ENCODE results near the gene TRO. TPM values are rescaled to one million over a fixed set of nuclear protein-coding genes. Genes with fewer than 3 reads are reported as not detected.

The TRO gene
- total and polyA plus RNA-seq, 2 of the 13 experiments (the other 11 are each of a cell fraction or from before 2014, with no cell fraction given), result 13.8 to 25.4 TPM

GRCh38 chrX:54930291-54931049, 9.8 kb downstream of the TRO start:
- Histone ChIP-seq H3K36me3 (replicated peaks in 1 of 2; ENCODE audit: control insufficient read depth in 1 of 2, insufficient read depth in 2 of 2, low read length in 2 of 2) (no peaks in the 10 kb centered on the region; a peak in 2 of 5 replicates), H4K20me1 (ENCODE audit: insufficient read depth, low read length) (no peaks in the 10 kb centered on the region), H3K79me2 (ENCODE audit: insufficient read depth, low read length) (no peaks in the 10 kb centered on the region), H3K27ac (ENCODE audit: extremely low read length, insufficient read depth, low read length) (no peak overlapping the region), H3K9me3 (ENCODE audit: low read length) (no peaks in the 10 kb centered on the region), H3K4me3 (replicated peaks in 1 of 3; ENCODE audit: insufficient read depth in 1 of 3, low read depth in 2 of 3, low read length in 3 of 3) (no peak overlapping the region), H3K27me3 (ENCODE audit: control insufficient read depth in 1 of 2, insufficient read depth in 2 of 2, low read length in 2 of 2) (no peaks in the 10 kb centered on the region), H3K4me1 (ENCODE audit: insufficient read depth, low read length) (no peaks in the 10 kb centered on the region), H2AFZ (ENCODE audit: low read length) (no peak overlapping the region), H3K9ac (ENCODE audit: insufficient read depth, low read depth, low read length) (no peak overlapping the region), H3K4me2 (ENCODE audit: low read depth, low read length) (no peak overlapping the region)
- ChIA-PET CTCF (ENCODE audit: low intra/inter-chr PET ratio, low total read pairs) (no interaction called here), POLR2A (no interaction called here)
- no peak for FAIRE-seq
- no peak for ATAC-seq
- no peak for DNase-seq (ENCODE audit: low spot score)
- intact Hi-C loops (cut with micrococcal nuclease; ENCODE audit: unreplicated experiment), result no loop called here
- TF ChIP-seq NCOA5 (CRISPR knock-in tag; IDR thresholded peaks at IDR 0.05) (no peak), ZEB1 (IDR thresholded peaks at IDR 0.05; ENCODE audit: insufficient replicate concordance, low read depth) (no peak), ZNF761 (CRISPR knock-in tag; conservative IDR thresholded peaks at IDR 0.05) (no peak), ZNF543 (CRISPR knock-in tag; IDR thresholded peaks at IDR 0.05) (no peak), CBFB (CRISPR knock-in tag; IDR thresholded peaks at IDR 0.05) (no peak), JARID2 (CRISPR knock-in tag; IDR thresholded peaks at IDR 0.05; ENCODE audit: insufficient replicate concordance) (no peak), SALL1 (CRISPR knock-in tag; IDR thresholded peaks at IDR 0.05) (no peak), TGIF2 (CRISPR knock-in tag; IDR thresholded peaks at IDR 0.05) (no peak), ZNF446 (CRISPR knock-in tag; IDR thresholded peaks at IDR 0.05) (no peak), ZNF616 (CRISPR knock-in tag; IDR thresholded peaks at IDR 0.05; ENCODE audit: low read depth) (no peak), ZBTB7B (CRISPR knock-in tag; IDR thresholded peaks at IDR 0.05) (no peak), PATZ1 (CRISPR knock-in tag; IDR thresholded peaks at IDR 0.05) (no peak)
- WGBS (ENCODE audit: low lambda C conversion rate), result 100% methylated on average over 1 of the region's 17 CpGs
- in situ Hi-C loops (cut with HindIII; ENCODE audit: extremely low pct_ligation_motif_present, low pct_unique_long_range_greater_than_20kb), result no loop called here
- BruUV-seq (replicated peaks), result no TSS peak

Measured in HepG2 (cell line).